A549 (cell line): ENCODE measurements around the gene GTF3A. TPM values are rescaled to one million over a fixed set of nuclear protein-coding genes. Genes with fewer than 3 reads are reported as not detected.

ENCODE experiments used
- ATAC-seq, 2 experiments: fragments of 200-7000 bp in 1 of 2; fragments of >200 bp in 1 of 2; cut with Nextera tagmentation in 1 of 2; cut with Tn5 transposase in 1 of 2; 3 replicates each; pipeline versions ENCODE4 v1.8.0 to v1.9.1; 2018 to 2020; ENCODE audit warnings: mild to moderate bottlenecking in 1 of 2, moderate library complexity in 1 of 2
- CTCF ChIA-PET: fragments of 300-600 bp; sonication (Branson Sonifier 250); formaldehyde crosslinking; extraction: SDS; loops from one replicate; lab custom pipeline; 2021; ENCODE audit warnings: antibody characterized with exemption, inconsistent platforms; lab: Yijun Ruan, JAX
- POLR2A ChIA-PET: fragments of 350-600 bp; formaldehyde crosslinking; extraction: SDS; loops from one replicate; lab custom pipeline; 2021; ENCODE audit warnings: antibody characterized with exemption, inconsistent platforms; lab: Yijun Ruan, JAX
- DNase-seq, 2 experiments: peaks; one replicate each; pipeline versions ENCODE4 v3.0.0 to v3.0.0-alpha.2; 2011 to 2016; ENCODE audit warnings: low read depth in 1 of 2, low spot score in 1 of 2
- FAIRE-seq: peaks from 2 replicates; lab custom pipeline; 2011; peaks lifted over from hg19 to GRCh38; lab: Jason Lieb, UNC
- H3K27ac ChIP-seq, 2 experiments: fragments of >200 bp; sonication (Bioruptor Twin); formaldehyde crosslinking; 3 replicates each; pipeline ENCODE4 v1.5.1; 2016 to 2017
- H3K4me1 ChIP-seq: fragments of >200 bp; sonication (Bioruptor Twin); formaldehyde crosslinking; 3 replicates; pipeline ENCODE4 v1.6.1; 2016
- H3K4me2 ChIP-seq: fragments of >200 bp; sonication (Bioruptor Twin); formaldehyde crosslinking; 3 replicates; pipeline ENCODE4 v1.6.1; 2016
- H3K4me3 ChIP-seq: fragments of >200 bp; sonication (Bioruptor Twin); formaldehyde crosslinking; 3 replicates; pipeline ENCODE4 v1.5.1; 2016
- H3K9me3 ChIP-seq: fragments of >200 bp; sonication (Bioruptor Twin); formaldehyde crosslinking; 3 replicates; pipeline ENCODE4 v1.6.1; 2016
- CBX2 ChIP-seq: fragments of 200-600 bp; sonication (generic); IDR thresholded peaks from 2 replicates; pipeline ENCODE4 v1.6.1; 2016; ENCODE audit warnings: low read depth, mild to moderate bottlenecking, borderline replicate concordance
- EHMT2 ChIP-seq: fragments of 200-600 bp; sonication (generic); IDR thresholded peaks from 2 replicates; pipeline ENCODE4 v1.6.1; 2016; ENCODE audit warnings: antibody characterized with exemption, low read depth, mild to moderate bottlenecking, moderate library complexity
- ESRRA ChIP-seq: fragments of 150-350 bp; IDR thresholded peaks from 2 replicates; pipeline ENCODE4 v1.6.1; 2014; ENCODE audit warnings: mild to moderate bottlenecking, low read length, borderline replicate concordance
- FOXS1 ChIP-seq: fragments of 250-450 bp; sonication (Bioruptor Pico); IDR thresholded peaks from 2 replicates; pipeline ENCODE4 v1.5.0; 2020; ENCODE audit warnings: mild to moderate bottlenecking, moderate library complexity
- HEYL ChIP-seq: fragments of 250-450 bp; sonication (Bioruptor Pico); IDR thresholded peaks from 2 replicates; pipeline ENCODE4 v1.8.0; 2021; ENCODE audit warnings: mild to moderate bottlenecking, moderate library complexity
- HOXB13 ChIP-seq: fragments of 250-450 bp; sonication (Bioruptor Pico); IDR thresholded peaks from 2 replicates; pipeline ENCODE4 v1.5.0; 2020; ENCODE audit warnings: low read depth, mild to moderate bottlenecking, moderate library complexity
- HOXB5 ChIP-seq: fragments of 250-450 bp; sonication (Bioruptor Pico); IDR thresholded peaks from 2 replicates; pipeline ENCODE4 v1.5.0; 2020; ENCODE audit warnings: mild to moderate bottlenecking, moderate library complexity
- JUNB ChIP-seq: fragments of >200 bp; sonication (Bioruptor Twin); formaldehyde crosslinking; IDR thresholded peaks from 2 replicates; pipeline ENCODE4 v1.6.1; 2016
- MAFK ChIP-seq: fragments of 450-650 bp; IDR thresholded peaks from 2 replicates; pipeline ENCODE4 v1.6.1; 2014; ENCODE audit not compliant: partially characterized antibody
- MYC ChIP-seq: IDR thresholded peaks from 2 replicates; pipeline ENCODE4 v1.6.1; 2012; ENCODE audit warnings: mild to moderate bottlenecking, inconsistent platforms, low read length, improper control_type of control experiment, borderline replicate concordance
- NFE2L2 ChIP-seq: fragments of 150-350 bp; conservative IDR thresholded peaks from 2 replicates; pipeline ENCODE4 v1.6.1; 2014; ENCODE audit warnings: low read length
- NPAS2 ChIP-seq: fragments of 250-450 bp; sonication (Bioruptor Pico); IDR thresholded peaks from 2 replicates; pipeline ENCODE4 v1.8.0; 2022; ENCODE audit warnings: mild to moderate bottlenecking, moderate library complexity, borderline replicate concordance
- NR3C1 ChIP-seq: fragments of >200 bp; sonication (Bioruptor Twin); formaldehyde crosslinking; IDR thresholded peaks from 3 replicates; pipeline ENCODE4 v1.6.1; 2017
- RAD21 ChIP-seq, 2 experiments: fragments of >200 bp in 1 of 2; sonication (Bioruptor Twin) in 1 of 2; formaldehyde crosslinking in 1 of 2; IDR thresholded peaks in 1 of 2; conservative IDR thresholded peaks in 1 of 2; 2 replicates in 1 of 2; 3 replicates in 1 of 2; pipeline ENCODE4 v1.6.1; 2012 to 2018; ENCODE audit warnings: inconsistent platforms in 1 of 2
- RCOR1 ChIP-seq: fragments of 150-350 bp; IDR thresholded peaks from 2 replicates; pipeline ENCODE4 v1.6.1; 2014; ENCODE audit warnings: antibody characterized with exemption, low read length, low read depth
- RFX5 ChIP-seq: fragments of 450-650 bp; IDR thresholded peaks from 2 replicates; pipeline ENCODE4 v1.7.1; 2014; ENCODE audit warnings: antibody characterized with exemption, mild to moderate bottlenecking, moderate library complexity
- RNF2 ChIP-seq: fragments of 200-600 bp; sonication (generic); IDR thresholded peaks from 2 replicates; pipeline ENCODE4 v1.6.1; 2016; ENCODE audit warnings: low read depth, mild to moderate bottlenecking, antibody characterized with exemption, moderate library complexity, borderline replicate concordance
- SREBF2 ChIP-seq: fragments of 450-650 bp; IDR thresholded peaks from 2 replicates; pipeline ENCODE4 v1.6.1; 2014; ENCODE audit warnings: mild to moderate bottlenecking, moderate library complexity
- TP53 ChIP-seq: fragments of 250-450 bp; sonication (Bioruptor Pico); IDR thresholded peaks from 2 replicates; pipeline ENCODE4 v1.5.0; 2021; ENCODE audit warnings: mild to moderate bottlenecking, moderate library complexity
- ZC3H11A ChIP-seq: fragments of 450-650 bp; IDR thresholded peaks from 2 replicates; pipeline ENCODE4 v1.6.1; 2014; ENCODE audit warnings: antibody characterized with exemption, mild to moderate bottlenecking
- ZFP36 ChIP-seq: fragments of 450-650 bp; IDR thresholded peaks from 2 replicates; pipeline ENCODE4 v1.6.1; 2014; ENCODE audit warnings: borderline replicate concordance; ENCODE audit not compliant: partially characterized antibody
- ZNF302 ChIP-seq: fragments of 250-450 bp; sonication (Bioruptor Pico); IDR thresholded peaks from 2 replicates; pipeline ENCODE4 v1.9.0; 2021; ENCODE audit warnings: inconsistent platforms, mild to moderate bottlenecking, moderate library complexity
- WGBS: methylation state at CpG from one replicate; pipeline ENCODE4 v1.1.6; 2017; ENCODE audit errors: missing lambda C conversion rate; 5-methylcytosine and 5-hydroxymethylcytosine counted together
- polyA plus RNA-seq, 4 experiments: library from polyadenylated mRNA; depleted of rRNA in 3 of 4; stranded (reverse); fragments of >200 nt; fragmentation: RNase III in 1 of 4; extraction: RNeasy Plus Mini Kit Qiagen cat#74134 plus additional on column Dnase treatment in 1 of 4; gene quantifications; 2 replicates in 3 of 4; 3 replicates in 1 of 4; pipeline ENCODE4 v1.2.3, GENCODE V29; 2011 to 2017
- TF ChIP-seq, protein P1 (sequence below): fragments of 250-450 bp; sonication (Bioruptor Pico); IDR thresholded peaks from 2 replicates; pipeline ENCODE4 v1.5.0; 2020; ENCODE audit warnings: low read depth, mild to moderate bottlenecking, moderate library complexity
- TF ChIP-seq, protein P2 (sequence below): IDR thresholded peaks from 2 replicates; pipeline ENCODE4 v1.6.1; 2012
- TF ChIP-seq, protein P3 (sequence below): IDR thresholded peaks from 2 replicates; pipeline ENCODE4 v1.6.1; 2012; ENCODE audit warnings: low read depth, borderline replicate concordance
- TF ChIP-seq, protein P4 (sequence below): fragments of >200 bp; sonication (Bioruptor Twin); formaldehyde crosslinking; IDR thresholded peaks from 2 replicates; pipeline ENCODE4 v1.6.1; 2016

The GTF3A gene
- polyA plus RNA-seq, 2 of the 4 experiments (the other 2 are of a cell fraction), result 93.1 to 132 TPM

DNA sequence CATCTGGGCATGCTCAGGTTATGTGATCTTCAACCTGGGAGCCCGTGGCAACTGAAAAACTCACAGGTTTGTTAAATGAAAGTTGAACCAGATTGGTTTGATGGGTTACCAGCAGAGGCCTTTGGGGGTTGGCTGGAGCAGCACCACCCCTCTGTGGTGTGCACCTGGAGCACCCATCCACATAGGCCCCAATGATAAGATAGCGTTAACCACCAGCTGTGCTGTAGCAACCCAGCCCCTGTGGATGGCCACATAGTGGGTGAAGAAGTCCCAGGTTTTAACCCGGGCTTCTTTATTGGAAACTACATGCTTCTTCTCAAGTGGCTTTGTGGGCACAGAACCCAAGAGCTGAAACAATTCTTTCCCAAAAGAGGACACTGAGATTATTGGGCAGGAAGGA lies 48.5 kb downstream of the GTF3A start:
- no peak overlapping the region for H3K4me3 ChIP-seq
- FAIRE-seq (no peak), DNase-seq (no peak), ATAC-seq (no peak)
- CTCF ChIA-PET, result interaction anchor here (0.9 to 2.9 kb wide), 3 partner anchors 60 to 396 kb away, joined by 3 to 7 read pairs (median 3); no protein-coding TSS in a partner anchor
- WGBS, result 54% methylated on average over 3 of the region's 3 CpGs
- no peaks in the 10 kb centered on the region for H3K9me3 ChIP-seq
- no peak for TF ChIP-seq ZNF302 (CRISPR knock-in tag)
- no peak for TF ChIP-seq MAFK
- no peak for TF ChIP-seq ESRRA
- TF ChIP-seq, protein P1, sequence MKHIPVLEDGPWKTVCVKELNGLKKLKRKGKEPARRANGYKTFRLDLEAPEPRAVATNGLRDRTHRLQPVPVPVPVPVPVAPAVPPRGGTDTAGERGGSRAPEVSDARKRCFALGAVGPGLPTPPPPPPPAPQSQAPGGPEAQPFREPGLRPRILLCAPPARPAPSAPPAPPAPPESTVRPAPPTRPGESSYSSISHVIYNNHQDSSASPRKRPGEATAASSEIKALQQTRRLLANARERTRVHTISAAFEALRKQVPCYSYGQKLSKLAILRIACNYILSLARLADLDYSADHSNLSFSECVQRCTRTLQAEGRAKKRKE (CRISPR knock-in tag), result no peak
- TF ChIP-seq HOXB5 (CRISPR knock-in tag), result no peak
- no peak for TF ChIP-seq RNF2
- no peak for TF ChIP-seq HOXB13
- TF ChIP-seq ZFP36, result no peak
- no peak for TF ChIP-seq JUNB
- TF ChIP-seq RCOR1, result no peak
- TF ChIP-seq HEYL, result no peak
- TF ChIP-seq NFE2L2, result no peak
- no peak for TF ChIP-seq NR3C1
- peaks cover 11% of the 10 kb centered on the region for H3K4me1 ChIP-seq
- H3K27ac ChIP-seq, result no peak overlapping the region
- POLR2A ChIA-PET, result no interaction called here
- H3K4me2 ChIP-seq, result no peak overlapping the region

DNA sequence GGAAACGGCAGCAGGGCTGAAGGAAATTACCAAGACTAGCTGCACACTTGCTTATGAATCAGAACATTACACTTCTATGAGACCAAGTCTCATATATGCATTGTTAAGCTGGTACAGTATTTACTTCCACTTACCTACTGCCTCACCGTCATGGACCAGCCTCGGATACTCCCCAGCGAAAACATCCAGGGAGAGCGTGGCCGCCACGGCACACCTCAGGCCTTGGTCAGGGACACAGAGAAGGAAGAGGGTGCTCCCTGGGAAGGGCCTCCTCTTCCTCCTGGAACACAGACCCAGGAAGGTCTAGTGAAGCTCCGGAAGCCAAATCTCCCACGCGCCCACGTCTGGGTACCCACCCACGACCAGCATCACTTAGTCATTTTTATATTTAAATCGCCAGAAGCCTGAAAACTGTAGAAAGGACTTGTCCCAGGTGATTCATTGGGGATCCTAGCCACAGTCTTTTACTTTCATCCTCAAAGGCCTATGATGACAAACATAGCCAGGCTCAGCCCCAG lies 50.4 kb downstream of the GTF3A start:
- FAIRE-seq, result no peak
- peaks cover 11% of the 10 kb centered on the region for H3K4me1 ChIP-seq
- no peak overlapping the region for H3K27ac ChIP-seq
- TF ChIP-seq RFX5, result no peak
- TF ChIP-seq NPAS2 (CRISPR knock-in tag), result no peak
- TF ChIP-seq, protein P2, sequence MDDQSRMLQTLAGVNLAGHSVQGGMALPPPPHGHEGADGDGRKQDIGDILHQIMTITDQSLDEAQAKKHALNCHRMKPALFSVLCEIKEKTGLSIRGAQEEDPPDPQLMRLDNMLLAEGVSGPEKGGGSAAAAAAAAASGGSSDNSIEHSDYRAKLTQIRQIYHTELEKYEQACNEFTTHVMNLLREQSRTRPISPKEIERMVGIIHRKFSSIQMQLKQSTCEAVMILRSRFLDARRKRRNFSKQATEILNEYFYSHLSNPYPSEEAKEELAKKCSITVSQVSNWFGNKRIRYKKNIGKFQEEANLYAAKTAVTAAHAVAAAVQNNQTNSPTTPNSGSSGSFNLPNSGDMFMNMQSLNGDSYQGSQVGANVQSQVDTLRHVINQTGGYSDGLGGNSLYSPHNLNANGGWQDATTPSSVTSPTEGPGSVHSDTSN, result no peak
- no peak for TF ChIP-seq CBX2
- no peak for TF ChIP-seq EHMT2
- no peak for TF ChIP-seq SREBF2
- TF ChIP-seq RAD21 (conservative IDR thresholded peaks at IDR 0.05 in 1 of 2, IDR thresholded peaks at IDR 0.05 in 1 of 2), result no peak
- no peak for TF ChIP-seq FOXS1 (CRISPR knock-in tag)
- TF ChIP-seq, protein P3, sequence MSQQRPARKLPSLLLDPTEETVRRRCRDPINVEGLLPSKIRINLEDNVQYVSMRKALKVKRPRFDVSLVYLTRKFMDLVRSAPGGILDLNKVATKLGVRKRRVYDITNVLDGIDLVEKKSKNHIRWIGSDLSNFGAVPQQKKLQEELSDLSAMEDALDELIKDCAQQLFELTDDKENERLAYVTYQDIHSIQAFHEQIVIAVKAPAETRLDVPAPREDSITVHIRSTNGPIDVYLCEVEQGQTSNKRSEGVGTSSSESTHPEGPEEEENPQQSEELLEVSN, result no peak
- no peak for TF ChIP-seq NFE2L2
- no peak for TF ChIP-seq TP53
- TF ChIP-seq, protein P4, sequence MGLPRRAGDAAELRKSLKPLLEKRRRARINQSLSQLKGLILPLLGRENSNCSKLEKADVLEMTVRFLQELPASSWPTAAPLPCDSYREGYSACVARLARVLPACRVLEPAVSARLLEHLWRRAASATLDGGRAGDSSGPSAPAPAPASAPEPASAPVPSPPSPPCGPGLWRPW, result no peak
- TF ChIP-seq MYC, result no peak
- TF ChIP-seq ZC3H11A, result no peak
- H3K9me3 ChIP-seq, result no peaks in the 10 kb centered on the region
- DNase-seq, result no peak
- no peak overlapping the region for H3K4me3 ChIP-seq
- WGBS, result 85% methylated on average over 13 of the region's 13 CpGs
- ATAC-seq, result no peak
- no peak overlapping the region for H3K4me2 ChIP-seq
- ChIA-PET POLR2A (no interaction called here), CTCF (interaction anchor here (1.0 to 2.9 kb wide), 2 partner anchors 58 to 352 kb away, joined by 3 to 7 read pairs; no protein-coding TSS in a partner anchor)
